ENCODE results near the gene FARS2.

- no peak for TF ChIP-seq CTCF (conservative IDR thresholded peaks at IDR 0.05 in 1 of 2, IDR thresholded peaks at IDR 0.05 in 1 of 2; ENCODE audit: low read depth in 1 of 2, low read length in 2 of 2)
- TF ChIP-seq EZH2 (IDR thresholded peaks at IDR 0.05; ENCODE audit: low read length, missing control alignments) = no peak
Observed at GRCh38 chr6:5681480-5681879, 420.2 kb downstream of the FARS2 start.

All from fibroblast of lung (primary cell).